Astrocyte (in vitro differentiated cells and primary cell): ENCODE data around the gene IL21R. TPM values are rescaled to one million over a fixed set of nuclear protein-coding genes. Genes with fewer than 3 reads are reported as not detected.
A peak's percentile ranks its signal among the peaks of the same experiment; 100 is the strongest.

Experiments
- DNase-seq: peaks from one replicate; pipeline ENCODE4 v3.0.0-alpha.2; 2010; ENCODE audit warnings: low read depth
- FAIRE-seq: peaks from 2 replicates; lab custom pipeline; 2011; peaks lifted over from hg19 to GRCh38; lab: Jason Lieb, UNC
- H2AFZ ChIP-seq: 2 replicates; pipeline ENCODE4 v1.6.0; 2012; ENCODE audit warnings: low read depth, low read length, inconsistent platforms
- H3K27ac ChIP-seq: 2 replicates; pipeline ENCODE4 v1.5.1; 2011; ENCODE audit warnings: low read depth, low read length, inconsistent platforms
- H3K27me3 ChIP-seq: 2 replicates; pipeline ENCODE4 v1.6.0; 2011; ENCODE audit warnings: low read length, inconsistent platforms; ENCODE audit not compliant: insufficient read depth
- H3K36me3 ChIP-seq: 2 replicates; pipeline ENCODE4 v1.5.1; 2011; ENCODE audit warnings: low read length, inconsistent platforms; ENCODE audit not compliant: insufficient read depth
- H3K4me1 ChIP-seq: 2 replicates; pipeline ENCODE4 v1.5.1; 2011; ENCODE audit warnings: low read length, inconsistent platforms; ENCODE audit not compliant: insufficient read depth
- H3K4me2 ChIP-seq: 2 replicates; pipeline ENCODE4 v1.6.0; 2012; ENCODE audit warnings: low read length, inconsistent platforms
- H3K4me3 ChIP-seq: 2 replicates; pipeline ENCODE4 v1.5.1; 2011; ENCODE audit warnings: low read depth, mild to moderate bottlenecking, low read length, inconsistent platforms; ENCODE audit not compliant: insufficient read depth
- H3K79me2 ChIP-seq: 2 replicates; pipeline ENCODE4 v1.6.0; 2012; ENCODE audit warnings: mild to moderate bottlenecking, low read length, inconsistent platforms; ENCODE audit not compliant: insufficient read depth
- H3K9ac ChIP-seq: 2 replicates; pipeline ENCODE4 v1.6.0; 2012; ENCODE audit warnings: mild to moderate bottlenecking, low read length, inconsistent platforms
- H3K9me3 ChIP-seq: 2 replicates; pipeline ENCODE4 v1.5.1; 2012; ENCODE audit warnings: low read depth, mild to moderate bottlenecking, low read length, inconsistent platforms; ENCODE audit not compliant: insufficient read depth
- H4K20me1 ChIP-seq: 2 replicates; pipeline ENCODE4 v1.6.0; 2012; ENCODE audit warnings: low read length, inconsistent platforms; ENCODE audit not compliant: insufficient read depth
- H3K27ac Mint-ChIP-seq: one replicate; pipeline ENCODE4 v1.8.0; 2021; ENCODE audit warnings: mild to moderate bottlenecking, mixed read lengths; ENCODE audit not compliant: unreplicated experiment
- H3K27me3 Mint-ChIP-seq: one replicate; pipeline ENCODE4 v1.8.0; 2021; ENCODE audit warnings: low read depth, mixed read lengths; ENCODE audit not compliant: unreplicated experiment
- H3K36me3 Mint-ChIP-seq: one replicate; pipeline ENCODE4 v1.8.0; 2021; ENCODE audit warnings: low read depth, mixed read lengths; ENCODE audit not compliant: unreplicated experiment
- H3K4me1 Mint-ChIP-seq: one replicate; pipeline ENCODE4 v1.8.0; 2021; ENCODE audit warnings: low read depth, mixed read lengths; ENCODE audit not compliant: unreplicated experiment
- H3K4me3 Mint-ChIP-seq: one replicate; pipeline ENCODE4 v1.8.0; 2021; ENCODE audit warnings: mild to moderate bottlenecking, moderate library complexity, mixed read lengths; ENCODE audit not compliant: unreplicated experiment
- H3K9me3 Mint-ChIP-seq: one replicate; pipeline ENCODE4 v1.8.0; 2021; ENCODE audit warnings: mild to moderate bottlenecking, mixed read lengths; ENCODE audit not compliant: unreplicated experiment
- CTCF ChIP-seq: IDR thresholded peaks from 2 replicates; pipeline ENCODE4 v1.5.1; 2011; ENCODE audit warnings: low read depth, mild to moderate bottlenecking, inconsistent platforms, low read length, moderate library complexity; ENCODE audit not compliant: insufficient read depth
- EZH2 ChIP-seq: IDR thresholded peaks from 2 replicates; pipeline ENCODE4 v1.6.1; 2012; ENCODE audit warnings: mild to moderate bottlenecking, low read length, inconsistent platforms; ENCODE audit not compliant: insufficient read depth
- total RNA-seq: library from RNA; stranded (reverse); gene quantifications from 2 replicates; pipeline ENCODE4 v1.2.1, GENCODE V29; 2021

Gene IL21R
- total RNA-seq, 1 donor from 2014 or later, result 1.8 TPM

GRCh38 chr16:27389272-27389961, 12.6 kb upstream of the IL21R start:
- H3K79me2 ChIP-seq, result no peaks in the 10 kb centered on the region
- peaks cover 14% of the 10 kb centered on the region for H3K27me3 ChIP-seq
- DNase-seq (peak; percentile 16), FAIRE-seq (no peak)
- H3K36me3 ChIP-seq, result no peaks in the 10 kb centered on the region
- no peaks in the 10 kb centered on the region for H3K4me1 ChIP-seq
- H3K9me3 ChIP-seq, result peaks cover 6% of the 10 kb centered on the region
- Mint-ChIP-seq H3K9me3 (peaks cover 24% of the 10 kb centered on the region), H3K27me3 (peaks cover 15% of the 10 kb centered on the region), H3K36me3 (no peaks in the 10 kb centered on the region), H3K4me3 (no peak overlapping the region), H3K27ac (no peak overlapping the region), H3K4me1 (peaks cover 3% of the 10 kb centered on the region)
- H3K4me3 ChIP-seq, result no peak overlapping the region
- H2AFZ ChIP-seq, result no peak overlapping the region
- no peak overlapping the region for H3K9ac ChIP-seq
- no peaks in the 10 kb centered on the region for H4K20me1 ChIP-seq
- no peak overlapping the region for H3K4me2 ChIP-seq
- TF ChIP-seq EZH2 (no peak), CTCF (no peak)
- no peak overlapping the region for H3K27ac ChIP-seq

- TF ChIP-seq CTCF (no peak), EZH2 (no peak)
- Mint-ChIP-seq H3K4me3 (no peak overlapping the region), H3K4me1 (peaks cover 3% of the 10 kb centered on the region), H3K27me3 (peaks cover 13% of the 10 kb centered on the region), H3K36me3 (no peaks in the 10 kb centered on the region), H3K9me3 (peaks cover 23% of the 10 kb centered on the region), H3K27ac (no peak overlapping the region)
- Histone ChIP-seq H2AFZ (no peak overlapping the region), H3K36me3 (no peaks in the 10 kb centered on the region), H4K20me1 (no peaks in the 10 kb centered on the region), H3K4me1 (no peaks in the 10 kb centered on the region), H3K9ac (no peak overlapping the region), H3K27ac (no peak overlapping the region), H3K4me3 (no peak overlapping the region), H3K27me3 (peaks cover 14% of the 10 kb centered on the region), H3K79me2 (no peaks in the 10 kb centered on the region), H3K9me3 (peaks cover 3% of the 10 kb centered on the region), H3K4me2 (no peak overlapping the region)
- FAIRE-seq, result no peak
- DNase-seq, result no peak
Measured at GRCh38 chr16:27390151-27390550, 11.8 kb upstream of the IL21R start.

GRCh38 chr16:27392671-27393070, 9.3 kb upstream of the IL21R start:
- H2AFZ ChIP-seq, result no peak overlapping the region
- no peak overlapping the region for H3K27ac Mint-ChIP-seq
- no peak overlapping the region for H3K4me3 ChIP-seq
- H3K4me2 ChIP-seq, result no peak overlapping the region
- no peaks in the 10 kb centered on the region for H3K36me3 ChIP-seq
- H3K27me3 Mint-ChIP-seq, result peaks cover 11% of the 10 kb centered on the region
- H3K4me1 Mint-ChIP-seq, result peaks cover 3% of the 10 kb centered on the region
- no peak overlapping the region for H3K9ac ChIP-seq
- H3K27ac ChIP-seq, result no peak overlapping the region
- no peak for FAIRE-seq
- no peaks in the 10 kb centered on the region for H3K4me1 ChIP-seq
- no peak for DNase-seq
- H3K4me3 Mint-ChIP-seq, result no peak overlapping the region
- peaks cover 19% of the 10 kb centered on the region for H3K9me3 Mint-ChIP-seq
- no peaks in the 10 kb centered on the region for H3K36me3 Mint-ChIP-seq
- peaks cover 3% of the 10 kb centered on the region for H3K9me3 ChIP-seq
- peaks cover 11% of the 10 kb centered on the region for H3K27me3 ChIP-seq
- TF ChIP-seq CTCF (no peak), EZH2 (no peak)
- no peaks in the 10 kb centered on the region for H4K20me1 ChIP-seq
- no peaks in the 10 kb centered on the region for H3K79me2 ChIP-seq
